SK-N-SH treated with all-trans-retinoic acid at 6 μM for 48 hours (cell line): ENCODE results near the gene MARCHF10.

ENCODE experiments used
- ESRRG ChIP-seq: fragments of 250-450 bp; sonication (Bioruptor Pico); IDR thresholded peaks from 2 replicates; pipeline ENCODE4 v1.6.1; 2021; ENCODE audit warnings: mild to moderate bottlenecking
- GLIS3 ChIP-seq: fragments of 250-450 bp; sonication (Bioruptor Pico); IDR thresholded peaks from 2 replicates; pipeline ENCODE4 v1.5.0; 2020; ENCODE audit warnings: mild to moderate bottlenecking, moderate library complexity
- SNAI2 ChIP-seq: fragments of 250-450 bp; sonication (Bioruptor Pico); IDR thresholded peaks from 2 replicates; pipeline ENCODE4 v1.5.0; 2020; ENCODE audit warnings: mild to moderate bottlenecking, moderate library complexity
- TOX ChIP-seq: fragments of 250-450 bp; sonication (Bioruptor Pico); IDR thresholded peaks from 2 replicates; pipeline ENCODE4 v1.8.0; 2021; ENCODE audit warnings: mild to moderate bottlenecking, moderate library complexity, borderline replicate concordance
- ZFP3 ChIP-seq: fragments of 250-450 bp; sonication (Bioruptor Pico); IDR thresholded peaks from 2 replicates; pipeline ENCODE4 v1.5.0; 2020; ENCODE audit warnings: mild to moderate bottlenecking, moderate library complexity
- ZNF565 ChIP-seq: fragments of 450-650 bp; formaldehyde crosslinking; conservative IDR thresholded peaks from 2 replicates; pipeline ENCODE4 v1.5.0; 2020; ENCODE audit warnings: low read depth, mild to moderate bottlenecking, moderate library complexity
- ZNF8 ChIP-seq: fragments of 450-650 bp; formaldehyde crosslinking; IDR thresholded peaks from 2 replicates; pipeline ENCODE4 v1.5.0; 2020; ENCODE audit warnings: mild to moderate bottlenecking, moderate library complexity
- TF ChIP-seq, protein P1 (sequence below): fragments of 250-450 bp; sonication (Bioruptor Pico); IDR thresholded peaks from 2 replicates; pipeline ENCODE4 v1.8.0; 2020; ENCODE audit warnings: mild to moderate bottlenecking, moderate library complexity, borderline replicate concordance
- TF ChIP-seq, protein P2 (sequence below): fragments of 250-450 bp; sonication (Bioruptor Pico); IDR thresholded peaks from 2 replicates; pipeline ENCODE4 v1.5.1; 2020; ENCODE audit warnings: low read depth, mild to moderate bottlenecking, moderate library complexity

DNA sequence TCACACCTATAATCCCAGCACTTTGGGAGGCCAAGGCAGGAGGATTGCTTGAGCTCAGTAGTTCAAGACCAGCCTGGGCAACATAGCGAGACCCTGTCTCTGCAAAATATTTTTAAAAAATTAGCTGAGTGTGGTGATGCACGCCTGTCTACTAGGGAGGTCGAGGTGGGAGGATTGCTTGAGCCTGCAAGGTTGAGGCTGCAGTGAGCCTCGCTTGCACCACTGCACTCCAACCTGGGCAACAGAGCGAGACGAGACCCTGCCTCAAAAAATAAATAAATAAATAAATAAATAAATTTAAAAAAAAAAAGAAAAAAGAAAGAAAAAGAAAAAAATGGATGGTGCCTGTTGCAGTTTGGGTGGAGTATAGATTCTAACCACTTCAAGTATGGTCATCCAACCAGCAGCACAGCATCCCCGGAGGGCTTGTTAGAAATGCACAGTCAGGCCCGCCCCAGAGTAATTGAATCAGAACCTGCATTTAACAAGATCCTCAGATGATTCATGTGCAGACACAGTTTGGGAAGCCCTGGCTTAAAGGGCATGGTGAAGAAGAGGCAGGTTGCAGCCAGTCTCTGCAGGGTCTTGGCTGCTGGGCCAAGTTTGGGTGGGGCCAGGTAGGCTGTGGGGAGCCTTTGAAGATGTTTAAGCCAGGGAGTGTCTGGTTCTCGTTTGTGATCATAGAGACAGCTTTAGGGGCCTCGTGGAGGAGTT lies 139.9 kb downstream of the MARCHF10 start:
- TF ChIP-seq, protein P1, sequence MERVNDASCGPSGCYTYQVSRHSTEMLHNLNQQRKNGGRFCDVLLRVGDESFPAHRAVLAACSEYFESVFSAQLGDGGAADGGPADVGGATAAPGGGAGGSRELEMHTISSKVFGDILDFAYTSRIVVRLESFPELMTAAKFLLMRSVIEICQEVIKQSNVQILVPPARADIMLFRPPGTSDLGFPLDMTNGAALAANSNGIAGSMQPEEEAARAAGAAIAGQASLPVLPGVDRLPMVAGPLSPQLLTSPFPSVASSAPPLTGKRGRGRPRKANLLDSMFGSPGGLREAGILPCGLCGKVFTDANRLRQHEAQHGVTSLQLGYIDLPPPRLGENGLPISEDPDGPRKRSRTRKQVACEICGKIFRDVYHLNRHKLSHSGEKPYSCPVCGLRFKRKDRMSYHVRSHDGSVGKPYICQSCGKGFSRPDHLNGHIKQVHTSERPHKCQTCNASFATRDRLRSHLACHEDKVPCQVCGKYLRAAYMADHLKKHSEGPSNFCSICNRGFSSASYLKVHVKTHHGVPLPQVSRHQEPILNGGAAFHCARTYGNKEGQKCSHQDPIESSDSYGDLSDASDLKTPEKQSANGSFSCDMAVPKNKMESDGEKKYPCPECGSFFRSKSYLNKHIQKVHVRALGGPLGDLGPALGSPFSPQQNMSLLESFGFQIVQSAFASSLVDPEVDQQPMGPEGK (CRISPR knock-in tag), result no peak
- TF ChIP-seq, protein P2, sequence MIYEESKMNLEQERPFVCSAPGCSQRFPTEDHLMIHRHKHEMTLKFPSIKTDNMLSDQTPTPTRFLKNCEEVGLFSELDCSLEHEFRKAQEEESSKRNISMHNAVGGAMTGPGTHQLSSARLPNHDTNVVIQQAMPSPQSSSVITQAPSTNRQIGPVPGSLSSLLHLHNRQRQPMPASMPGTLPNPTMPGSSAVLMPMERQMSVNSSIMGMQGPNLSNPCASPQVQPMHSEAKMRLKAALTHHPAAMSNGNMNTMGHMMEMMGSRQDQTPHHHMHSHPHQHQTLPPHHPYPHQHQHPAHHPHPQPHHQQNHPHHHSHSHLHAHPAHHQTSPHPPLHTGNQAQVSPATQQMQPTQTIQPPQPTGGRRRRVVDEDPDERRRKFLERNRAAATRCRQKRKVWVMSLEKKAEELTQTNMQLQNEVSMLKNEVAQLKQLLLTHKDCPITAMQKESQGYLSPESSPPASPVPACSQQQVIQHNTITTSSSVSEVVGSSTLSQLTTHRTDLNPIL (CRISPR knock-in tag), result no peak
- TF ChIP-seq TOX (no peak), ZNF8 (CRISPR knock-in tag) (no peak), SNAI2 (CRISPR knock-in tag) (no peak), ZFP3 (CRISPR knock-in tag) (no peak), GLIS3 (CRISPR knock-in tag) (no peak), ESRRG (CRISPR knock-in tag) (no peak), ZNF565 (CRISPR knock-in tag) (no peak)
